ENCODE results near the gene SCYL1. TPM values are rescaled to one million over a fixed set of nuclear protein-coding genes. Genes with fewer than 3 reads are reported as not detected.
"Not testable (repeated sequence)": the region's sequence is repeated elsewhere in the genome, so short reads cannot be mapped to it uniquely, and the experiment has no call there.

The SCYL1 gene
- total RNA-seq, 4 donors from 2014 or later = 74.3 to 115 (median 104) TPM

- peaks cover 23 to 30% (median 25%) of the 10 kb centered on the region in 4 donors for H3K4me1 ChIP-seq
- intact Hi-C loops (cut with DNase I); H3K27ac ChIP-seq (replicated peaks in 1 of 4); DNase-seq (ENCODE audit: extremely low spot score); H3K27me3 ChIP-seq; H3K4me3 ChIP-seq; H3K9me3 ChIP-seq: not testable (repeated sequence)
- 78% methylated on average over 18 of the region's 18 CpGs for WGBS
- peaks cover 0 to 22% (median 18%) of the 10 kb centered on the region in 4 donors for H3K36me3 ChIP-seq
Observed at GRCh38 chr11:65522718-65523630, 1.9 kb upstream of the SCYL1 start.

- 91% methylated on average over 4 of the region's 7 CpGs for WGBS
Observed at GRCh38 chr11:65523631-65523968, 1.3 kb upstream of the SCYL1 start.

GRCh38 chr11:65524014-65524740 is 706 bp upstream of the SCYL1 start:
- Histone ChIP-seq H3K36me3 (peaks cover 0 to 34% (median 30%) of the 10 kb centered on the region in 4 donors), H3K27ac (replicated peaks in 1 of 4) (peak overlapping the region; percentile 80 to 95 (median 90)), H3K4me3 (peak overlapping the region; percentile 54 to 100 (median 88)), H3K4me1 (peaks cover 23 to 31% (median 25%) of the 10 kb centered on the region in 4 donors), H3K27me3 (no peaks in the 10 kb centered on the region), H3K9me3 (no peaks in the 10 kb centered on the region)
- 25% methylated on average over 12 of the region's 12 CpGs for WGBS
- intact Hi-C loops (cut with DNase I) = no loop called here
- no peak for DNase-seq (ENCODE audit: extremely low spot score)
- TF ChIP-seq, protein P1, sequence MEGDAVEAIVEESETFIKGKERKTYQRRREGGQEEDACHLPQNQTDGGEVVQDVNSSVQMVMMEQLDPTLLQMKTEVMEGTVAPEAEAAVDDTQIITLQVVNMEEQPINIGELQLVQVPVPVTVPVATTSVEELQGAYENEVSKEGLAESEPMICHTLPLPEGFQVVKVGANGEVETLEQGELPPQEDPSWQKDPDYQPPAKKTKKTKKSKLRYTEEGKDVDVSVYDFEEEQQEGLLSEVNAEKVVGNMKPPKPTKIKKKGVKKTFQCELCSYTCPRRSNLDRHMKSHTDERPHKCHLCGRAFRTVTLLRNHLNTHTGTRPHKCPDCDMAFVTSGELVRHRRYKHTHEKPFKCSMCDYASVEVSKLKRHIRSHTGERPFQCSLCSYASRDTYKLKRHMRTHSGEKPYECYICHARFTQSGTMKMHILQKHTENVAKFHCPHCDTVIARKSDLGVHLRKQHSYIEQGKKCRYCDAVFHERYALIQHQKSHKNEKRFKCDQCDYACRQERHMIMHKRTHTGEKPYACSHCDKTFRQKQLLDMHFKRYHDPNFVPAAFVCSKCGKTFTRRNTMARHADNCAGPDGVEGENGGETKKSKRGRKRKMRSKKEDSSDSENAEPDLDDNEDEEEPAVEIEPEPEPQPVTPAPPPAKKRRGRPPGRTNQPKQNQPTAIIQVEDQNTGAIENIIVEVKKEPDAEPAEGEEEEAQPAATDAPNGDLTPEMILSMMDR (IDR thresholded peaks at IDR 0.05) = no peak
- TF ChIP-seq POLR2AphosphoS5 (IDR thresholded peaks at IDR 0.05) (no peak), EP300 (IDR thresholded peaks at IDR 0.05) (no peak), POLR2A (IDR thresholded peaks at IDR 0.05; ENCODE audit: low read depth) (no peak)

More at GRCh38 chr11:65523631-65523968, 1.3 kb upstream of the SCYL1 start:
- peak overlapping the region in 2 of 4 donors; percentile 93 to 95 for H3K27ac ChIP-seq (replicated peaks in 1 of 4)
- H3K4me3 ChIP-seq; H3K9me3 ChIP-seq; H3K27me3 ChIP-seq; DNase-seq (ENCODE audit: extremely low spot score); intact Hi-C loops (cut with DNase I): not testable (repeated sequence)
- H3K4me1 ChIP-seq = peaks cover 23 to 30% (median 25%) of the 10 kb centered on the region in 4 donors
- H3K36me3 ChIP-seq = peaks cover 0 to 28% (median 25%) of the 10 kb centered on the region in 4 donors

DNA sequence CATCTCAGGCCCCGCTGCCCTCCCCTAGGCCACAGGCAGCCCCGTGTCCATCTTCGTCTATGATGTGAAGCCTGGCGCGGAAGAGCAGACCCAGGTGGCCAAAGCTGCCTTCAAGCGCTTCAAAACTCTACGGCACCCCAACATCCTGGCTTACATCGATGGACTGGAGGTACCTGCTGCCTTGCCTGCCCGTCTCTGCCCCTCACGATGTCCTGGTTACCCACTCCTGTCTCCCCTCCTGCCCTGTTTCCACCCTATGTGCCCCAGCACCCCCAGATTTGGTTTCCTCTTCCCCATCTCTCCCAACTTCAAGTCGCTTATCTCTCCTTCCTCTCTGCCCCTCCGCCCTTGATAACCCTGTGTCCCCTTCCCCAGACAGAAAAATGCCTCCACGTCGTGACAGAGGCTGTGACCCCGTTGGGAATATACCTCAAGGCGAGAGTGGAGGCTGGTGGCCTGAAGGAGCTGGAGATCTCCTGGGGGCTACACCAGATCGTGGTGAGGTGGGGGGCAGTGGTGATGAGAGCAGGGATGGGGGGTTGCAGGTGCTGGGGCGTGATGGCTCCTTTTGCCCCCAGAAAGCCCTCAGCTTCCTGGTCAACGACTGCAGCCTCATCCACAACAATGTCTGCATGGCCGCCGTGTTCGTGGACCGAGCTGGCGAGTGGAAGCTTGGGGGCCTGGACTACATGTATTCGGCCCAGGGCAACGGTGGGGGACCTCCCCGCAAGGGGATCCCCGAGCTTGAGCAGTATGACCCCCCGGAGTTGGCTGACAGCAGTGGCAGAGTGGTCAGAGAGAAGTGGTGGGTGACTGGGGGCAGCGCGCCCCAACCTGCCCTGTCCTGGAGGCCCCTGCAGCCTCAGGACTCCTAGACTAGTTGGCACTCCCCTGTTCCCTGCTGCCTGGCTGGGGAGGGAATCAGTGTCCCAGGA is 930 bp downstream of the SCYL1 start:
- DNase-seq (ENCODE audit: extremely low spot score) = no peak
- Histone ChIP-seq H3K4me1 (peaks cover 23 to 38% (median 28%) of the 10 kb centered on the region in 4 donors), H3K4me3 (peak overlapping the region; percentile 77 to 100 (median 88)), H3K27me3 (no peaks in the 10 kb centered on the region), H3K9me3 (no peaks in the 10 kb centered on the region), H3K27ac (replicated peaks in 1 of 4) (peak overlapping the region; percentile 88 to 95 (median 92)), H3K36me3 (peaks cover 3 to 50% (median 47%) of the 10 kb centered on the region in 4 donors)
- 50% methylated on average over 28 of the region's 31 CpGs for WGBS
- TF ChIP-seq, protein P1 (IDR thresholded peaks at IDR 0.05) = no peak
- TF ChIP-seq POLR2AphosphoS5 (IDR thresholded peaks at IDR 0.05) = no peak
- no peak for TF ChIP-seq POLR2A (IDR thresholded peaks at IDR 0.05; ENCODE audit: low read depth)
- no peak for TF ChIP-seq EP300 (IDR thresholded peaks at IDR 0.05)
- intact Hi-C loops (cut with DNase I) = no loop called here

GRCh38 chr11:65526744-65527143 is 1.9 kb downstream of the SCYL1 start:
- Histone ChIP-seq H3K4me1 (peaks cover 23 to 41% (median 31%) of the 10 kb centered on the region in 4 donors), H3K36me3 (peaks cover 11 to 59% (median 56%) of the 10 kb centered on the region in 4 donors), H3K4me3 (no peak overlapping the region), H3K27me3 (no peaks in the 10 kb centered on the region), H3K9me3 (no peaks in the 10 kb centered on the region), H3K27ac (replicated peaks in 1 of 4) (no peak overlapping the region)
- intact Hi-C loops (cut with DNase I) = no loop called here
- no peak for DNase-seq (ENCODE audit: extremely low spot score)
- WGBS = 88% methylated on average over 8 of the region's 8 CpGs
- TF ChIP-seq POLR2A (IDR thresholded peaks at IDR 0.05; ENCODE audit: low read depth) (no peak), EP300 (IDR thresholded peaks at IDR 0.05) (no peak), POLR2AphosphoS5 (IDR thresholded peaks at IDR 0.05) (no peak)
- TF ChIP-seq, protein P1 (IDR thresholded peaks at IDR 0.05) = no peak

Measured in esophagus muscularis mucosa (tissue), 4 donors.